RWPE2 (cell line): ENCODE data around the gene RPS6KA2.

ENCODE experiments used
- ATAC-seq: fragments of 200-7000 bp; cut with Tn5 transposase; 3 replicates; pipeline ENCODE4 v1.9.1; 2021; ENCODE audit warnings: low read depth
- DNase-seq: peaks from one replicate; pipeline ENCODE4 v3.0.0-alpha.2; 2020; ENCODE audit warnings: low spot score
- H3K27ac ChIP-seq: fragments of 450-650 bp; 2 replicates; pipeline ENCODE4 v1.5.1; 2017; ENCODE audit warnings: mild to moderate bottlenecking; ENCODE audit not compliant: poor library complexity, severe bottlenecking
- H3K27me3 ChIP-seq: fragments of 250-450 bp; sonication (Bioruptor Pico); 2 replicates; pipeline ENCODE4 v1.5.1; 2021; ENCODE audit warnings: mild to moderate bottlenecking, moderate library complexity; ENCODE audit not compliant: insufficient read depth, poor library complexity, severe bottlenecking
- H3K36me3 ChIP-seq: fragments of 250-450 bp; sonication (Bioruptor Pico); 2 replicates; pipeline ENCODE4 v1.5.1; 2020; ENCODE audit warnings: low read depth, mild to moderate bottlenecking, moderate library complexity
- H3K4me1 ChIP-seq: fragments of 250-450 bp; sonication (Bioruptor Pico); 2 replicates; pipeline ENCODE4 v1.5.1; 2021; ENCODE audit warnings: mild to moderate bottlenecking, moderate library complexity; ENCODE audit not compliant: insufficient read depth, poor library complexity, severe bottlenecking
- H3K4me3 ChIP-seq: fragments of 250-450 bp; sonication (Bioruptor Pico); 2 replicates; pipeline ENCODE4 v1.5.1; 2021; ENCODE audit warnings: mild to moderate bottlenecking, moderate library complexity; ENCODE audit not compliant: severe bottlenecking
- H3K9me3 ChIP-seq: fragments of 250-450 bp; sonication (Bioruptor Pico); 2 replicates; pipeline ENCODE4 v1.5.1; 2021; ENCODE audit warnings: mild to moderate bottlenecking, moderate library complexity; ENCODE audit not compliant: severe bottlenecking
- CTCF ChIP-seq: fragments of 450-650 bp; IDR thresholded peaks from one replicate; pipeline ENCODE4 v1.5.1; 2017; ENCODE audit warnings: mild to moderate bottlenecking, moderate library complexity; ENCODE audit not compliant: poor library complexity, severe bottlenecking

RPS6KA2 gene

GRCh38 chr6:166580076-166581050 is 46.7 kb downstream of the RPS6KA2 start:
- Histone ChIP-seq H3K9me3 (no peaks in the 10 kb centered on the region), H3K4me1 (no peaks in the 10 kb centered on the region), H3K27ac (no peak overlapping the region), H3K4me3 (no peak overlapping the region), H3K36me3 (no peaks in the 10 kb centered on the region), H3K27me3 (no peaks in the 10 kb centered on the region)
- TF ChIP-seq CTCF, result no peak
- no peak for DNase-seq
- ATAC-seq, result no peak

GRCh38 chr6:166579237-166579850 is 47.7 kb downstream of the RPS6KA2 start:
- no peak for ATAC-seq
- TF ChIP-seq CTCF, result no peak
- H3K27me3 ChIP-seq, result no peaks in the 10 kb centered on the region
- no peak overlapping the region for H3K4me3 ChIP-seq
- H3K9me3 ChIP-seq, result no peaks in the 10 kb centered on the region
- no peak for DNase-seq
- no peaks in the 10 kb centered on the region for H3K36me3 ChIP-seq
- H3K4me1 ChIP-seq, result no peaks in the 10 kb centered on the region
- no peak overlapping the region for H3K27ac ChIP-seq

GRCh38 chr6:166578536-166579236 is 48.4 kb downstream of the RPS6KA2 start:
- no peak for TF ChIP-seq CTCF
- ATAC-seq, result no peak
- H3K27me3 ChIP-seq, result no peaks in the 10 kb centered on the region

GRCh38 chr6:166575205-166575604 is 51.8 kb downstream of the RPS6KA2 start:
- peaks cover 14% of the 10 kb centered on the region for H3K4me1 ChIP-seq
- DNase-seq (no peak), ATAC-seq (no peak)
- H3K9me3 ChIP-seq, result no peaks in the 10 kb centered on the region
- TF ChIP-seq CTCF, result no peak
- H3K4me3 ChIP-seq, result no peak overlapping the region
- no peaks in the 10 kb centered on the region for H3K27me3 ChIP-seq
- H3K36me3 ChIP-seq, result no peaks in the 10 kb centered on the region
- H3K27ac ChIP-seq, result no peak overlapping the region

More at GRCh38 chr6:166578536-166579236, 48.4 kb downstream of the RPS6KA2 start:
- Histone ChIP-seq H3K4me3 (no peak overlapping the region), H3K9me3 (no peaks in the 10 kb centered on the region), H3K36me3 (no peaks in the 10 kb centered on the region), H3K27ac (no peak overlapping the region), H3K4me1 (no peaks in the 10 kb centered on the region)
- no peak for DNase-seq
